Measurements from ENCODE around the gene ELAC2. TPM values are rescaled to one million over a fixed set of nuclear protein-coding genes. Genes with fewer than 3 reads are reported as not detected.

ELAC2 gene
- total and polyA plus RNA-seq, 10 of the 15 experiments (the other 5 are each of a cell fraction or from before 2014, with no cell fraction given): 5.1 to 146 (median 79.4) TPM

DNA sequence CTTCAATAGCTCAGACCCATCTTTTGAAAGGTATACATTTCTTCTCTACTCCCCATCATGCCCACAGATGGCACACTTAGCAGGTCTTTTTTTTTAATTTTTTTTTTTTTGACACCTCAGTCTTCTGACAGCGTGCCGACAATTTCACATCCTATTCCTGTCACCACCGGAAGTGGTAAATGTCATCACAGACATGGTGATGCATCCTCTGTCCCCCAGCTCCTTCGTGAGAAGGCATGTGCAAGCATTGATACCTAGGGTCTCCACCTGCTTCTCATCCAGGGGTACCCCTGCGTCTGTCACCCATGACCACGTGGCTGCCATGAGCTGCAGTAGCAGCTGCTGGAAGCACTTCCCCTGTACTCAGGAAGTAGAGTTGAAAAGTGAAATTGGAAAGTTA lies 35.6 kb downstream of the ELAC2 start (continued):
- TF ChIP-seq, protein P1, sequence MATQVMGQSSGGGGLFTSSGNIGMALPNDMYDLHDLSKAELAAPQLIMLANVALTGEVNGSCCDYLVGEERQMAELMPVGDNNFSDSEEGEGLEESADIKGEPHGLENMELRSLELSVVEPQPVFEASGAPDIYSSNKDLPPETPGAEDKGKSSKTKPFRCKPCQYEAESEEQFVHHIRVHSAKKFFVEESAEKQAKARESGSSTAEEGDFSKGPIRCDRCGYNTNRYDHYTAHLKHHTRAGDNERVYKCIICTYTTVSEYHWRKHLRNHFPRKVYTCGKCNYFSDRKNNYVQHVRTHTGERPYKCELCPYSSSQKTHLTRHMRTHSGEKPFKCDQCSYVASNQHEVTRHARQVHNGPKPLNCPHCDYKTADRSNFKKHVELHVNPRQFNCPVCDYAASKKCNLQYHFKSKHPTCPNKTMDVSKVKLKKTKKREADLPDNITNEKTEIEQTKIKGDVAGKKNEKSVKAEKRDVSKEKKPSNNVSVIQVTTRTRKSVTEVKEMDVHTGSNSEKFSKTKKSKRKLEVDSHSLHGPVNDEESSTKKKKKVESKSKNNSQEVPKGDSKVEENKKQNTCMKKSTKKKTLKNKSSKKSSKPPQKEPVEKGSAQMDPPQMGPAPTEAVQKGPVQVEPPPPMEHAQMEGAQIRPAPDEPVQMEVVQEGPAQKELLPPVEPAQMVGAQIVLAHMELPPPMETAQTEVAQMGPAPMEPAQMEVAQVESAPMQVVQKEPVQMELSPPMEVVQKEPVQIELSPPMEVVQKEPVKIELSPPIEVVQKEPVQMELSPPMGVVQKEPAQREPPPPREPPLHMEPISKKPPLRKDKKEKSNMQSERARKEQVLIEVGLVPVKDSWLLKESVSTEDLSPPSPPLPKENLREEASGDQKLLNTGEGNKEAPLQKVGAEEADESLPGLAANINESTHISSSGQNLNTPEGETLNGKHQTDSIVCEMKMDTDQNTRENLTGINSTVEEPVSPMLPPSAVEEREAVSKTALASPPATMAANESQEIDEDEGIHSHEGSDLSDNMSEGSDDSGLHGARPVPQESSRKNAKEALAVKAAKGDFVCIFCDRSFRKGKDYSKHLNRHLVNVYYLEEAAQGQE (IDR thresholded peaks at IDR 0.05; ENCODE audit: low read depth, low read length): no peak
- no peak for TF ChIP-seq EZH2 (IDR thresholded peaks at IDR 0.05; ENCODE audit: borderline replicate concordance, control insufficient read depth, low read depth, low read length)
- TF ChIP-seq ETV6 (conservative IDR thresholded peaks at IDR 0.05 in 1 of 2, IDR thresholded peaks at IDR 0.05 in 1 of 2; ENCODE audit: borderline replicate concordance in 1 of 2, low read depth in 1 of 2): 0 out of 4 replicates have a peak, but pooled peaks of 1 of the 2 experiments have one; percentile 36
- peak; percentile 43; the same call in 1 of the 2 replicates for TF ChIP-seq ATF7 (IDR thresholded peaks at IDR 0.05; ENCODE audit: low read depth)
- no peak for TF ChIP-seq NBN (IDR thresholded peaks at IDR 0.05)
- TF ChIP-seq NR2C1 (IDR thresholded peaks at IDR 0.05): no peak
- TF ChIP-seq, protein P2, sequence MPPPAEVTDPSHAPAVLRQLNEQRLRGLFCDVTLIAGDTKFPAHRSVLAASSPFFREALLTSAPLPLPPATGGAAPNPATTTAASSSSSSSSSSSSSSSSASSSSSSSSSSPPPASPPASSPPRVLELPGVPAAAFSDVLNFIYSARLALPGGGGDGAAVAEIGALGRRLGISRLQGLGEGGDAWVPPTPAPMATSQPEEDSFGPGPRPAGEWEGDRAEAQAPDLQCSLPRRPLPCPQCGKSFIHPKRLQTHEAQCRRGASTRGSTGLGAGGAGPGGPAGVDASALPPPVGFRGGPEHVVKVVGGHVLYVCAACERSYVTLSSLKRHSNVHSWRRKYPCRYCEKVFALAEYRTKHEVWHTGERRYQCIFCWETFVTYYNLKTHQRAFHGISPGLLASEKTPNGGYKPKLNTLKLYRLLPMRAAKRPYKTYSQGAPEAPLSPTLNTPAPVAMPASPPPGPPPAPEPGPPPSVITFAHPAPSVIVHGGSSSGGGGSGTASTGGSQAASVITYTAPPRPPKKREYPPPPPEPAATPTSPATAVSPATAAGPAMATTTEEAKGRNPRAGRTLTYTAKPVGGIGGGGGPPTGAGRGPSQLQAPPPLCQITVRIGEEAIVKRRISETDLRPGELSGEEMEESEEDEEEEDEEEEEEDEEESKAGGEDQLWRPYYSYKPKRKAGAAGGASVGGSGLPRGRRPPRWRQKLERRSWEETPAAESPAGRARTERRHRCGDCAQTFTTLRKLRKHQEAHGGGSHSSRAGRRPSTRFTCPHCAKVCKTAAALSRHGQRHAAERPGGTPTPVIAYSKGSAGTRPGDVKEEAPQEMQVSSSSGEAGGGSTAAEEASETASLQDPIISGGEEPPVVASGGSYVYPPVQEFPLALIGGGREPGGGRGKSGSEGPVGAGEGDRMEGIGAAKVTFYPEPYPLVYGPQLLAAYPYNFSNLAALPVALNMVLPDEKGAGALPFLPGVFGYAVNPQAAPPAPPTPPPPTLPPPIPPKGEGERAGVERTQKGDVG (CRISPR knock-in tag; IDR thresholded peaks at IDR 0.05): no peak
- no peak for TF ChIP-seq NR2F1 (conservative IDR thresholded peaks at IDR 0.05)
- no peak for TF ChIP-seq SMC3 (IDR thresholded peaks at IDR 0.05; ENCODE audit: borderline replicate concordance, low read length)
- no peak for TF ChIP-seq YBX1 (IDR thresholded peaks at IDR 0.05)
- TF ChIP-seq MTA3 (IDR thresholded peaks at IDR 0.05; ENCODE audit: borderline replicate concordance, low read length): no peak
- no peak for TF ChIP-seq EP300 (IDR thresholded peaks at IDR 0.05; ENCODE audit: borderline replicate concordance in 1 of 2, control insufficient read depth in 1 of 2, low read depth in 2 of 2, low read length in 2 of 2)
- TF ChIP-seq GATAD2B (conservative IDR thresholded peaks at IDR 0.05; ENCODE audit: low read depth): no peak
- TF ChIP-seq HDAC6 (IDR thresholded peaks at IDR 0.05; ENCODE audit: unreplicated experiment): no peak
- TF ChIP-seq RAD51 (IDR thresholded peaks at IDR 0.05): no peak
- TF ChIP-seq STAT3 (IDR thresholded peaks at IDR 0.05; ENCODE audit: low read depth, low read length): no peak
- no peak for TF ChIP-seq TCF7 (IDR thresholded peaks at IDR 0.05; ENCODE audit: borderline replicate concordance)
- no peak for TF ChIP-seq BRCA1 (IDR thresholded peaks at IDR 0.05; ENCODE audit: low read depth, low read length)
- TF ChIP-seq SUZ12 (IDR thresholded peaks at IDR 0.05; ENCODE audit: unreplicated experiment): no peak
- TF ChIP-seq, protein P3, sequence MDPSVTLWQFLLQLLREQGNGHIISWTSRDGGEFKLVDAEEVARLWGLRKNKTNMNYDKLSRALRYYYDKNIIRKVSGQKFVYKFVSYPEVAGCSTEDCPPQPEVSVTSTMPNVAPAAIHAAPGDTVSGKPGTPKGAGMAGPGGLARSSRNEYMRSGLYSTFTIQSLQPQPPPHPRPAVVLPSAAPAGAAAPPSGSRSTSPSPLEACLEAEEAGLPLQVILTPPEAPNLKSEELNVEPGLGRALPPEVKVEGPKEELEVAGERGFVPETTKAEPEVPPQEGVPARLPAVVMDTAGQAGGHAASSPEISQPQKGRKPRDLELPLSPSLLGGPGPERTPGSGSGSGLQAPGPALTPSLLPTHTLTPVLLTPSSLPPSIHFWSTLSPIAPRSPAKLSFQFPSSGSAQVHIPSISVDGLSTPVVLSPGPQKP (IDR thresholded peaks at IDR 0.05; ENCODE audit: low read depth, low read length): no peak
- TF ChIP-seq, protein P4, sequence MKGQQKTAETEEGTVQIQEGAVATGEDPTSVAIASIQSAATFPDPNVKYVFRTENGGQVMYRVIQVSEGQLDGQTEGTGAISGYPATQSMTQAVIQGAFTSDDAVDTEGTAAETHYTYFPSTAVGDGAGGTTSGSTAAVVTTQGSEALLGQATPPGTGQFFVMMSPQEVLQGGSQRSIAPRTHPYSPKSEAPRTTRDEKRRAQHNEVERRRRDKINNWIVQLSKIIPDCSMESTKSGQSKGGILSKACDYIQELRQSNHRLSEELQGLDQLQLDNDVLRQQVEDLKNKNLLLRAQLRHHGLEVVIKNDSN (IDR thresholded peaks at IDR 0.05; ENCODE audit: borderline replicate concordance, extremely low read length, insufficient read depth, low read depth, low read length): no peak

All from GM12878 (cell line).